Nephron (organoid): ENCODE data around the gene DHX57.
A peak's percentile ranks its signal among the peaks of the same experiment; 100 is the strongest.

ENCODE experiments used
- H3K27ac Mint-ChIP-seq, 3 experiments: 2 replicates each; pipeline ENCODE4 v1.8.0; 2020; ENCODE audit warnings: mixed read lengths in 3 of 3, mild to moderate bottlenecking in 2 of 3, moderate library complexity in 1 of 3
- H3K27me3 Mint-ChIP-seq: 2 replicates; pipeline ENCODE4 v1.8.0; 2021; ENCODE audit warnings: low read depth, mild to moderate bottlenecking, moderate library complexity, mixed read lengths
- H3K36me3 Mint-ChIP-seq: 2 replicates; pipeline ENCODE4 v1.8.0; 2020; ENCODE audit warnings: low read depth, mixed read lengths
- H3K4me1 Mint-ChIP-seq: 2 replicates; pipeline ENCODE4 v1.8.0; 2020; ENCODE audit warnings: mixed read lengths
- H3K4me3 Mint-ChIP-seq, 3 experiments: 2 replicates each; pipeline ENCODE4 v1.8.0; 2020; ENCODE audit warnings: mild to moderate bottlenecking in 3 of 3, mixed read lengths in 3 of 3, moderate library complexity in 2 of 3
- H3K9me3 Mint-ChIP-seq: 2 replicates; pipeline ENCODE4 v1.8.0; 2020; ENCODE audit warnings: mixed read lengths
- TF ChIP-seq, protein P1 (sequence below), 3 experiments: fragments of 200-600 bp; sonication (generic); IDR thresholded peaks; one replicate each; pipeline ENCODE4 v1.5.0; 2021; ENCODE audit warnings: antibody characterized with exemption in 3 of 3; ENCODE audit not compliant: unreplicated experiment in 3 of 3

Gene DHX57

GRCh38 chr2:38751596-38752410 is 123.9 kb downstream of the DHX57 start:
- peaks cover 39% of the 10 kb centered on the region for H3K4me1 Mint-ChIP-seq
- H3K4me3 Mint-ChIP-seq, result peak overlapping the region; percentile 98
- H3K9me3 Mint-ChIP-seq, result no peaks in the 10 kb centered on the region
- H3K27ac Mint-ChIP-seq, result peak overlapping the region; percentile 96 to 99 (median 98)
- no peaks in the 10 kb centered on the region for H3K27me3 Mint-ChIP-seq
- TF ChIP-seq, protein P1, sequence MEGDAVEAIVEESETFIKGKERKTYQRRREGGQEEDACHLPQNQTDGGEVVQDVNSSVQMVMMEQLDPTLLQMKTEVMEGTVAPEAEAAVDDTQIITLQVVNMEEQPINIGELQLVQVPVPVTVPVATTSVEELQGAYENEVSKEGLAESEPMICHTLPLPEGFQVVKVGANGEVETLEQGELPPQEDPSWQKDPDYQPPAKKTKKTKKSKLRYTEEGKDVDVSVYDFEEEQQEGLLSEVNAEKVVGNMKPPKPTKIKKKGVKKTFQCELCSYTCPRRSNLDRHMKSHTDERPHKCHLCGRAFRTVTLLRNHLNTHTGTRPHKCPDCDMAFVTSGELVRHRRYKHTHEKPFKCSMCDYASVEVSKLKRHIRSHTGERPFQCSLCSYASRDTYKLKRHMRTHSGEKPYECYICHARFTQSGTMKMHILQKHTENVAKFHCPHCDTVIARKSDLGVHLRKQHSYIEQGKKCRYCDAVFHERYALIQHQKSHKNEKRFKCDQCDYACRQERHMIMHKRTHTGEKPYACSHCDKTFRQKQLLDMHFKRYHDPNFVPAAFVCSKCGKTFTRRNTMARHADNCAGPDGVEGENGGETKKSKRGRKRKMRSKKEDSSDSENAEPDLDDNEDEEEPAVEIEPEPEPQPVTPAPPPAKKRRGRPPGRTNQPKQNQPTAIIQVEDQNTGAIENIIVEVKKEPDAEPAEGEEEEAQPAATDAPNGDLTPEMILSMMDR (IDR thresholded peaks at IDR 0.05; ENCODE audit: unreplicated experiment in 3 of 3), result no peak
- peaks cover 40% of the 10 kb centered on the region for H3K36me3 Mint-ChIP-seq

DNA sequence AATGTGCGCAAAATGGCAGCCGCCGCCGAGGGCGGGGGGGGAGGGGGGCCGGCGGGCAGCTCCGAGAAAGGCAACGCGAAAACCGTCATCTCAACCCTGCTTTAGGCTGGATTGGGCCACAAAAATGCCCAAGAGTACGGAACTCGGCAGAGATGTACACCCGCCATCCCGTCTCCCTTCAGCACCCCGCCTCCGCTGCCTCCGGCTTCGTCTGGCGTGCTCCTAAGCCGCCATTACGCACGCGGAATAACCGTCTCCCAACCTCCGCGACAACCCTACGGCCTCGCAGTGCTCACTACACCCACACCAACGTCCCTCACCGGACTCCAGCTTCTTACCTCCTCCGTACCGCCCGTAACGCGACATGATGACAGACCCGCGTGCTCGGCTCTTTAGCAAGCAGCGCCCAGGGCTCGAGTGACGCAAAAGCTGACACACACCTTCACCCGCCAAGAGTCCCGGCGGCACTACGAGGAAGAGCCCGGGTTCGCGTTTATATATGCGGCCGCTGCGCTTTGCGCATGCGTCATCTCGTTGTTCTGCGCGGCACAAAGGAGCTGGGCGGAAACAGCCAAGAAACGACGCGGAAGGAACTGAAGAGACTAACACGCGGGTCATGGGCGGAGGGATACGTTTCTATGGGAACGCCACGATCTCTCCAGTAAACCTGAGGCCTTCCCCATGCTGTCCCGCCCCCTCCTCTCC is 124.7 kb downstream of the DHX57 start, which contains the start of gene SRSF7:
Gene SRSF7, minus strand, starts transcription at position 471 of the 705 bp plus-strand sequence. Its CDS starts 105 bp downstream, at position 366.
- Mint-ChIP-seq H3K4me1 (peaks cover 47% of the 10 kb centered on the region), H3K9me3 (no peaks in the 10 kb centered on the region), H3K27ac (peak within 1 kb of the TSS; percentile 96 to 99 (median 98)), H3K36me3 (peaks cover 47% of the 10 kb centered on the region), H3K4me3 (peak within 1 kb of the TSS; percentile 98), H3K27me3 (no peaks in the 10 kb centered on the region)
- TF ChIP-seq, protein P1 (IDR thresholded peaks at IDR 0.05; ENCODE audit: unreplicated experiment in 3 of 3), result no peak

- Mint-ChIP-seq H3K36me3 (peaks cover 55% of the 10 kb centered on the region), H3K9me3 (no peaks in the 10 kb centered on the region), H3K27me3 (no peaks in the 10 kb centered on the region), H3K4me3 (peak overlapping the region; percentile 98), H3K27ac (peak overlapping the region; percentile 96 to 99 (median 98)), H3K4me1 (peaks cover 47% of the 10 kb centered on the region)
- TF ChIP-seq, protein P1 (IDR thresholded peaks at IDR 0.05; ENCODE audit: unreplicated experiment in 3 of 3), result no peak
Observed at GRCh38 chr2:38750011-38750890, 125.5 kb downstream of the DHX57 start.

DNA sequence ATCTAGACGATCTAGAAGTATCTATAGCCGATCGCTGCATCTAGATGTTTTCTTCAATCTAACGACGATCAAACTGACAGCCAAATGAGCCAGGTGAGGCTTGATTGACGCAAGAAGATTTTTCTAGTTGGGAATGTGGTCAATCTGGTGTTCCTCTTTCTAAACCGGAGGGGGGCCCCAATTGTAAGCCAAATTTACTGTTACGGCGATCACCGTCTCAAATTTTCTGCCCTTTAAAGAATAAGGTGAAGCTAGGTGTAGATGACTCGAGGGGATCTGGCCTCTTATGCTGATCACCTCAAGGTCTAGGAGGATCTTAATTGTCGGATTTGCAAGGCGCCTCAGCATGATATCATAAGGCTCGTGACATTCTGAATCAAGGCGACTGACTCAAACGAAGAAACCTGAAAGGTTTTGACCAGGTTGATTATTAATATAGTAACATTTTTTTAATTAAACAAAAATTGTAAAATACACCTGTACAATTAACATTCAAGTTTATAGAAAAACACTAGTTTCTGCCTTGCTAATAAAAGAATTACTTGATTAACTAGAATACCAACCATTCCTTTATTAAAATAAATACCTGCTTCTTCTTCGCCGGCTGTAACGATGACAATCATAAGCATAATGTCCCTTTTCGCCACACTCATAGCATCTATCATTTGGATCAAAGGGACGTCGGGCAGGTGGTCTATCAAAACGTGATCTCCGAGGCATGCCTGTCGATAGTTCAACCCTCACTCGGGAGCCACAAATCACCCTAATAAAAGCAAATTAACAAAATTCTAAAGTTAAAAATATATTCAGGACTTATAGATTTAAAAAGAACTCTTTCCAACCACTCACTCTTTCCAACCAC is 126.6 kb downstream of the DHX57 start:
- Mint-ChIP-seq H3K27ac (peak overlapping the region; percentile 96 to 99 (median 98)), H3K9me3 (no peaks in the 10 kb centered on the region), H3K4me3 (peak overlapping the region; percentile 98), H3K4me1 (peaks cover 47% of the 10 kb centered on the region), H3K36me3 (peaks cover 65% of the 10 kb centered on the region), H3K27me3 (no peaks in the 10 kb centered on the region)
- TF ChIP-seq, protein P1 (IDR thresholded peaks at IDR 0.05; ENCODE audit: unreplicated experiment in 3 of 3), result no peak

DNA sequence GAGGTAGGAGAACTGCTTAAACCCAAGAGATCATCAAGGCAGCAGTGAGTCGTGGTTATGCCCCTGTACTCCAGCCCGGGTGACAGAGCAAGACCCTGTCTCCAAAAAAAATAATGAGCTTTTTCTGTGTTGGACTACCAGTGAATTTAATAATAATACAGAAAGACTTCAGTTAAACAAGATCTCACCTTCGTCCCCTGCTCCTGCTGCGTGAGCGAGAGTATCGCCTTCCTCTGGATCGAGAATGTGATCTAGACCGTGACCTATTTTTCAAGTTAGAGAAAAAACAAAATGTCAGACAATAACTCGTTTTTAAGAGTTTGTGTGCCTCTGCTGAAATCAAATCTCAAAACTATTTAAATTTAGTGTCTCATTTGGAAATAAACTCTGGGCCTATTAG is 127.3 kb downstream of the DHX57 start:
- H3K27me3 Mint-ChIP-seq, result no peaks in the 10 kb centered on the region
- TF ChIP-seq, protein P1 (IDR thresholded peaks at IDR 0.05; ENCODE audit: unreplicated experiment in 3 of 3), result no peak
- H3K4me3 Mint-ChIP-seq, result peak overlapping the region; percentile 66 to 81 (median 77)
- peaks cover 73% of the 10 kb centered on the region for H3K36me3 Mint-ChIP-seq
- no peaks in the 10 kb centered on the region for H3K9me3 Mint-ChIP-seq
- peaks cover 47% of the 10 kb centered on the region for H3K4me1 Mint-ChIP-seq
- H3K27ac Mint-ChIP-seq, result peak overlapping the region in 2 of 3 experiments; percentile 28 to 42
